HG03520 (cell line): ENCODE measurements around the gene NQO1.

ENCODE experiments used
- ATAC-seq: cut with Tn5 transposase; IDR thresholded peaks from one replicate; pipeline ENCODE4 v1.9.1; 2021; ENCODE audit warnings: mild to moderate bottlenecking, moderate library complexity; ENCODE audit not compliant: unreplicated experiment

NQO1 gene

GRCh38 chr16:69707920-69708683 lies 18.3 kb downstream of the NQO1 start:
- ATAC-seq: no peak

- ATAC-seq: no peak
Measured at GRCh38 chr16:69706975-69707340, 19.4 kb downstream of the NQO1 start.

- no peak for ATAC-seq
Measured at GRCh38 chr16:69706256-69706974, 19.9 kb downstream of the NQO1 start.

- no peak for ATAC-seq
Measured at GRCh38 chr16:69703638-69704037, 22.7 kb downstream of the NQO1 start.

- ATAC-seq: no peak
Measured at GRCh38 chr16:69701866-69702265, 24.5 kb downstream of the NQO1 start.

GRCh38 chr16:69701452-69701851 lies 24.9 kb downstream of the NQO1 start:
- no peak for ATAC-seq

GRCh38 chr16:69699915-69700314 lies 26.4 kb downstream of the NQO1 start:
- no peak for ATAC-seq

- ATAC-seq: no peak
Measured at GRCh38 chr16:69698404-69698803, 28.0 kb downstream of the NQO1 start.

- no peak for ATAC-seq
Measured at GRCh38 chr16:69693916-69694315, 32.4 kb downstream of the NQO1 start.

GRCh38 chr16:69691980-69692911 lies 34.1 kb downstream of the NQO1 start:
- ATAC-seq: no peak

GRCh38 chr16:69688589-69688988 lies 37.8 kb downstream of the NQO1 start:
- no peak for ATAC-seq

GRCh38 chr16:69680358-69680757 lies 46.0 kb downstream of the NQO1 start:
- ATAC-seq: no peak

GRCh38 chr16:69672998-69673713 lies 53.2 kb downstream of the NQO1 start:
- ATAC-seq: no peak

GRCh38 chr16:69672315-69672997 lies 53.9 kb downstream of the NQO1 start:
- no peak for ATAC-seq

GRCh38 chr16:69669577-69669976 lies 56.8 kb downstream of the NQO1 start:
- ATAC-seq: no peak

- ATAC-seq: no peak
Measured at GRCh38 chr16:69663846-69664245, 62.5 kb downstream of the NQO1 start.

- no peak for ATAC-seq
Measured at GRCh38 chr16:69662901-69663300, 63.5 kb downstream of the NQO1 start.

GRCh38 chr16:69660166-69660565 lies 66.2 kb downstream of the NQO1 start:
- no peak for ATAC-seq
